ENCODE measurements around the gene BICC1. TPM values are rescaled to one million over a fixed set of nuclear protein-coding genes. Genes with fewer than 3 reads are reported as not detected.

The BICC1 gene
- total and polyA plus RNA-seq, 10 donors: 0.86 to 5.4 (median 3.5) TPM

DNA sequence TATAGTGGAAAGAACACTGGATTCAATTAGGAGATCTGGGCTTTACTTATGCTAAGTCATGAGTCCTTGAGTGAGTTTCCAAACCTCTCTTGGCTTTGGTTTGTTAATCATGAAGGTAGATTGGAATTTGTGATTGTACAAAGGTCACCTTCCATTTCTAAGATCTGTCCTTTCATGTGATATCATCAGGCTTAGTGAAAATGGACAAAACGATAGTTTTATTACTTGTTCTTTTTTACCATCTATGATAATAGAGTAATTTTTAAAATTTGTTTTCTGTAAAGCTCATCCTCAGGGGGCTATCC, 309.0 kb downstream of the BICC1 start:
- Histone ChIP-seq H3K4me1 (peaks cover 0 to 15% (median 0%) of the 10 kb centered on the region in 6 donors), H3K36me3 (no peaks in the 10 kb centered on the region), H3K4me3 (no peak overlapping the region), H3K27ac (peak overlapping the region in 2 of 8 donors; percentile 46 to 49), H3K9me3 (no peaks in the 10 kb centered on the region), H3K27me3 (replicated peaks in 1 of 7) (no peaks in the 10 kb centered on the region)
- DNase-seq: no peak
- WGBS, 5 donors: 82 to 100% (median 83%) methylated on average over 1 of the region's 1 CpG
- TF ChIP-seq POLR2A (IDR thresholded peaks at IDR 0.05): no peak
- no peak for TF ChIP-seq POLR2AphosphoS5 (IDR thresholded peaks at IDR 0.05)
- TF ChIP-seq, protein P1, sequence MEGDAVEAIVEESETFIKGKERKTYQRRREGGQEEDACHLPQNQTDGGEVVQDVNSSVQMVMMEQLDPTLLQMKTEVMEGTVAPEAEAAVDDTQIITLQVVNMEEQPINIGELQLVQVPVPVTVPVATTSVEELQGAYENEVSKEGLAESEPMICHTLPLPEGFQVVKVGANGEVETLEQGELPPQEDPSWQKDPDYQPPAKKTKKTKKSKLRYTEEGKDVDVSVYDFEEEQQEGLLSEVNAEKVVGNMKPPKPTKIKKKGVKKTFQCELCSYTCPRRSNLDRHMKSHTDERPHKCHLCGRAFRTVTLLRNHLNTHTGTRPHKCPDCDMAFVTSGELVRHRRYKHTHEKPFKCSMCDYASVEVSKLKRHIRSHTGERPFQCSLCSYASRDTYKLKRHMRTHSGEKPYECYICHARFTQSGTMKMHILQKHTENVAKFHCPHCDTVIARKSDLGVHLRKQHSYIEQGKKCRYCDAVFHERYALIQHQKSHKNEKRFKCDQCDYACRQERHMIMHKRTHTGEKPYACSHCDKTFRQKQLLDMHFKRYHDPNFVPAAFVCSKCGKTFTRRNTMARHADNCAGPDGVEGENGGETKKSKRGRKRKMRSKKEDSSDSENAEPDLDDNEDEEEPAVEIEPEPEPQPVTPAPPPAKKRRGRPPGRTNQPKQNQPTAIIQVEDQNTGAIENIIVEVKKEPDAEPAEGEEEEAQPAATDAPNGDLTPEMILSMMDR (IDR thresholded peaks at IDR 0.05 in 8 of 11, conservative IDR thresholded peaks at IDR 0.05 in 3 of 11): no peak
- intact Hi-C loops (cut with DNase I; ENCODE audit: low total_unique reads): no loop called here

DNA sequence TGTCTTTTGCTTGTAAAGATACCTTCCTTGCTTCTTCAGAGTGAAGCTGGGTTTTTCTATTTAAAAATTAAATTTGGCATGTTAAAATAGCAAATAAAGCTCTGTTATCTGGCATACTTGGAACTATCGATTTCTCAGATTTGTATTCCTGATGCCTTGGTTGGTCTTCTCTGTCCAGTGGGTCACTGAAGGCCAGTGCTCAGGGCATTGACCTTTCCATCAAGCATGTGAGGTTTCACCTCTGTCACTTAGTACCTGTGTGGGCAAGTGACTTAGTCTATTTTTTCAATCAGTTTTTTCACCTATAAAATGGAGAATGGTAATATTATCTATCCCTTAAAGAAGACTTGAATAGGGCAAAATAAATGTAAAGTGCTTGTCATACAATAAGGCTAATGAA, 311.3 kb downstream of the BICC1 start:
- Histone ChIP-seq H3K4me1 (no peaks in the 10 kb centered on the region), H3K27me3 (replicated peaks in 1 of 7) (no peaks in the 10 kb centered on the region), H3K36me3 (no peaks in the 10 kb centered on the region), H3K9me3 (no peaks in the 10 kb centered on the region), H3K27ac (no peak overlapping the region), H3K4me3 (no peak overlapping the region)
- no peak for TF ChIP-seq POLR2AphosphoS5 (IDR thresholded peaks at IDR 0.05)
- no peak for TF ChIP-seq POLR2A (IDR thresholded peaks at IDR 0.05)
- TF ChIP-seq, protein P1 (IDR thresholded peaks at IDR 0.05 in 8 of 11, conservative IDR thresholded peaks at IDR 0.05 in 3 of 11): no peak
- intact Hi-C loops (cut with DNase I; ENCODE audit: low total_unique reads): no loop called here
- no peak for DNase-seq
- WGBS, 5 donors: 80 to 96% (median 93%) methylated on average over 1 of the region's 1 CpG

DNA sequence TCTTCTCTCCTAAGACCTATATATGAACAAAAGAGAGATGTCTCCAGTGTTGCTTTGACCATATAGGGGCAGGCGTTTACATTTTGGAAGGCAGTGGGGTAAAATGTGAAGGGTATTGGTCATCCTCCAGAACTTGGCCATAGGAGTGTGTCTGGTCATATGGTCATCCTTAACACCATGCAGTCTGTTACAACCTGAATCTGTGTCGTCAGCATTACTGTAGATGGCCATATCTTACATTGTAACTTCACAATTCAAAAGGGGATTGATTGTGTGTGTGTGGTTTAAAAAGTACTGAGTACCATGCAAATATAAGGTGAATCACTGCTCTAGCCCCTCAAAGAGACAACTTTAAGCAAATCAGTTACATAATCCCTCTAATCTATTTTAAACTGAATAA, 311.7 kb downstream of the BICC1 start:
- H3K27me3 ChIP-seq (replicated peaks in 1 of 7): no peaks in the 10 kb centered on the region
- H3K9me3 ChIP-seq: no peaks in the 10 kb centered on the region
- DNase-seq: no peak
- no peaks in the 10 kb centered on the region for H3K36me3 ChIP-seq
- no peak for TF ChIP-seq POLR2A (IDR thresholded peaks at IDR 0.05)
- TF ChIP-seq, protein P1 (IDR thresholded peaks at IDR 0.05 in 8 of 11, conservative IDR thresholded peaks at IDR 0.05 in 3 of 11): no peak
- no peak for TF ChIP-seq POLR2AphosphoS5 (IDR thresholded peaks at IDR 0.05)
- H3K4me1 ChIP-seq: no peaks in the 10 kb centered on the region
- H3K4me3 ChIP-seq: no peak overlapping the region
- WGBS, 5 donors: 81 to 93% (median 88%) methylated on average over 2 of the region's 2 CpGs
- H3K27ac ChIP-seq: no peak overlapping the region
- intact Hi-C loops (cut with DNase I; ENCODE audit: low total_unique reads): no loop called here

DNA sequence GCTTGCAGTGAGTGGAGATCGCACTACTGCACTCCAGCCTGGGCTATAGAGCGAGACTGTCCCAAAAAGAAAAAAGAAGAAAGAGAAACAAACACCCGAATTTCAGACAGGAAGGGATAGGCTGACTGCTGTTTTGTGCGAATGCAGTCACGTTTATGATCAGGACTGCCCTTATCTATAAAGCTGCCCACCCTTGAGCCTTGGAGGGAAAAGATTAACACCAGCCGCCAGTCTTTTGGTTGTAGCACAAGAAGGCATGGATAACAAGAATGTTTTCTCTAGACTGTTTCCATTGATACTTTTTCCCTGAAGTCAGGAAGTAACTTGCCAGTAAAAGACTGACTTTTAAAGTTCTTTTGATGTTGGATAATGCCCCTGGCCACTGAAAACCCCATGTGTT, 314.0 kb downstream of the BICC1 start:
- TF ChIP-seq, protein P1 (IDR thresholded peaks at IDR 0.05 in 8 of 11, conservative IDR thresholded peaks at IDR 0.05 in 3 of 11): no peak
- H3K27ac ChIP-seq: no peak overlapping the region
- H3K27me3 ChIP-seq (replicated peaks in 1 of 7): no peaks in the 10 kb centered on the region
- intact Hi-C loops (cut with DNase I; ENCODE audit: low total_unique reads): no loop called here
- no peaks in the 10 kb centered on the region for H3K36me3 ChIP-seq
- 44 to 74% (median 60%) methylated on average over 6 of the region's 6 CpGs for WGBS, 5 donors
- no peaks in the 10 kb centered on the region for H3K9me3 ChIP-seq
- H3K4me1 ChIP-seq: no peaks in the 10 kb centered on the region
- no peak overlapping the region for H3K4me3 ChIP-seq
- no peak for DNase-seq

Measured in spleen (tissue), 11 donors.